Epidermal melanocyte (primary cell): Measurements from ENCODE around the gene ANXA10.
"Not testable (repeated sequence)": the region's sequence is repeated elsewhere in the genome, so short reads cannot be mapped to it uniquely, and the experiment has no call there.

ENCODE experiments used
- DNase-seq: peaks from one replicate; pipeline ENCODE4 v3.0.0; 2011; ENCODE audit warnings: low spot score; ENCODE audit not compliant: insufficient read length

The ANXA10 gene

DNA sequence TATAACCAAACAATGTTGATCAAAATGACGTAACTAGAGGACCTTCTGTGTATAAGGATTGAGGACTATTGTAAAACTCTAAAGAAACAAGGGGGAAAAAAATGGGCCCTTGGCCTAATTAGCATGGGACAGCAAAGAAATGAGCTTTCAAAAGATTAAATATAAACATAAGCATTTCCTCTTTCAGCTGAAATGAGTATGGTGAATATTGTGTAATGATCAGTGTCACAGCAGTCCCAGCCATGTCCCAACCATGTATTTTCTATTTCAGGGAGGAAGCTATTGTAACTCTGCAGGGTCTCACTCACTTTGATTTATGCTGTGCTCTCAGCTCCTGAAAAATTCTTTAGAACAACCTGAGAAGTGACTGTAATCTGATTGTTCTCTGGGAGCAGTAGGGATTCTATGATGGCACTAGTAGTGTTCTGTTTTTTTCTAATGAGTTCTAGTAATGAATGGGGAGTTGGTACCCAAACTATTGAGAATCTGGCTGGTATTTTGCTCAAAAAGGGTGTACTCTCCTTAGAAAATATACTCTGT is 25.8 kb downstream of the ANXA10 start:
- DNase-seq: no peak

DNA sequence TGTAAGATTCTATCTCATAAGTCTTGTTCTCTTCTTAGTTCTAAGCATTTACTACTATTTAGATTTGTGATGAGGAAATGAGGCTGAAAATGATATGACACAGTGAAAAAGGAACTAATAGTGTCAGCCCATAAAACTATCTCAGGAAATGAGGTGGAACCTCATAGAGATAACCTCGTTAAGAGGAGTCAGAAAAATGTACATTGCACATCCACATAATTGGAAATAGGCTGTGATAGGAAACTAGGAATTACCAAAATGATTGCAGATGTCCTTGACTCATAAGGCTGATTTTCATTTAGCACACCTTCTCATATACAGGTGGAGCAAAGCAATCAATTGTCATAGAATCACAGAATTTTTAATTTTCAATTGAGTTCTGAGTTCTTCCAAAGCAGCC is 26.8 kb downstream of the ANXA10 start:
- no peak for DNase-seq

DNA sequence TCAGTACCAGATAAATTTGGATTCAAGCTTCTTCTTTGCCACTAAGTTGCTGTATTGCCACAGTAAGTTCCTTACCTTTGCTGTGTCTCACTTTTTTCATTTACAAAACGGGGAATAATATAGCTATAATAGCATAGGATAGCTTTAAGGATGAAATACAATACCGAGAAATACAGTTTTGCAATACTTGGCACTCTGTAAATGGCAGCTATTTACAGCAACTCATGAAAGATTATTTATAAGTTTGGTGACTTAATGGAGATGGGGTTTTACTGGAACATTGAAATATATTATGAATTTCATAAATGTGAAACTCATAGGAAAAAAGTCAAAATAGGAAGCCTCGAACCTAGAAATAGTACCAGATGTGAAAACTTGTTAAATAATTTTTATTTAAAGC is 27.6 kb downstream of the ANXA10 start:
- DNase-seq: no peak

DNA sequence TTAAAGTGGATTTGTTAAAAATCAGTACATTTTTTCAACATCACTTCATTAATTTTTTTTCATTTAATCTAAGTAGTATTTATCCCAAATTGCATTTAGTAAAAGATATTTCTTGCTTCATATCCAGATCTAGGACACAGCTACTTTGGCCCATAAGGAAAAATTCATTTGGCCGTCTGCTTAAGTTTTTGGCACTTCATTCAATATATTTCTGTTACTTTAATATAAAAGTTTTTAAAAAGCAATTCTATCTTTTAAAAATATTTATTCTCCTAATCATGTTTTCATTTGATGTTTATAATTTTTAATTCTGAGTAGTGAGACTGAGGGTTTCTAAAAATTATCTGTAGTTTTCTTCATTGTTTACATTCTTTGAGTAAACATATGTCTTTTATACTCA is 28.5 kb downstream of the ANXA10 start:
- no peak for DNase-seq

DNA sequence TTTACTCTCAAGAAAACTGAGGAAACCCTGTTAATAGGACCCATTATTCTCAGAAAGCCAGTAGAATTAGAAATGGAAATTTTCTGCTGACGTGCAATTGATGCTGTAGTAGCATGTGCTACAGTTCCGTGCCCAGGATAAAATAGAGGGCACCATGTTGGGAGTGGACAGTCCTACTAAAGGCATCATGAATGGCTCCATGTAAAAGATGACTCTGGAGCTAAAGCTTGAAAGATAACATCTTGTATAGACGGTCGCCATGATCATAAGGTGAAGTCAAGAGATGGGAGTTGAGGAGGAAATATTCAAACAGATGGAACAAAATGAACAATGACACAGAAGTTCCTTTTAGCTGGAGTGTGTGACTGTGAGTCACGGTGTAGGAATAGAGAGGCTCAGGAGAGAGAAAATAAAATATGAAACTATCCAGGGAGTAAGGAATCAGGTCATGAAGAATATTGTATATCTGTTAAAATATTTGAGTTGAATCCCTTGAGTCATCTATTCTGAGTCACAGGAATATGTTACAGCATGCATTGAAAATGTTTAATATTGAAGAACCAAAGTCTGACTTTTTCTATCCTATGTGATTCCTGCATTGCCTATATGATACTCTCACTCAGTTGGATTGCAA is 31.8 kb downstream of the ANXA10 start:
- no peak for DNase-seq

DNA sequence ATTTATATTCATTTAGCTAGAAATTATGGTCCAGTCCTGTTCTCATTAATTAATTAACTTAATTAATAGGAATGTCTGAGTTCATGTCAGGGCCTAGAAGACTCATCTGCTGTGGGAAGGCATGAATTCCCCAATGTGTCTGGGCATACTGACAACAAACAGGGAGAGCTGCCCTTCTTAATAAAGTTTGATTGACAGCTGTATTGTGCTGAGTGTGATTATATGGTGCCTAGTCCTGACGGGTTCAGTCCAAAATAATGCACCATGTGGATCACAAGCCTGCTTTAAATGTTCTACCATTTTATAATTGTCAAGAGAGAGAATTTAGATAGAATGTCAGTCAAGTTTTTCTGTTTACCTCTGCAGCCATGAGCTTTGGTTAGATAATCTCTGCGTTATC is 34.6 kb downstream of the ANXA10 start:
- DNase-seq: no peak

DNA sequence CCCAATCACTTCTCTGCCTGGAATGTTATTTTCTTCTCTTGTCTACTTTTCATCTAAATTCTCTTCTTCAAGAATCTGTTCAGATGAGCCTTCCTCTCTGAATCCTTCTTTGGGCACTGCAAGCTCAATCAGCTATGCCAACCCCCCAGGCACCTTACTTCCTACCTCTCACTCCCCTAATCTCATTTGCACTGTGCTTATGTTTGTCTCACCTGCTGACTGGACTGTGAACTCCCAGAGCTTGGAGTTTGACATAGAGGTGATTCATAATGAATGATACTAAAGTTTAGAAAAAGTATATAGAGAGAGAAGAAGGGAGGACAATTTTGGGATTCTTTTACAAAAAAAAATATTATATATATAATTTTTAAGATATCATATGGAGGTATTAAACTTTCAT is 36.3 kb downstream of the ANXA10 start:
- DNase-seq: no peak

DNA sequence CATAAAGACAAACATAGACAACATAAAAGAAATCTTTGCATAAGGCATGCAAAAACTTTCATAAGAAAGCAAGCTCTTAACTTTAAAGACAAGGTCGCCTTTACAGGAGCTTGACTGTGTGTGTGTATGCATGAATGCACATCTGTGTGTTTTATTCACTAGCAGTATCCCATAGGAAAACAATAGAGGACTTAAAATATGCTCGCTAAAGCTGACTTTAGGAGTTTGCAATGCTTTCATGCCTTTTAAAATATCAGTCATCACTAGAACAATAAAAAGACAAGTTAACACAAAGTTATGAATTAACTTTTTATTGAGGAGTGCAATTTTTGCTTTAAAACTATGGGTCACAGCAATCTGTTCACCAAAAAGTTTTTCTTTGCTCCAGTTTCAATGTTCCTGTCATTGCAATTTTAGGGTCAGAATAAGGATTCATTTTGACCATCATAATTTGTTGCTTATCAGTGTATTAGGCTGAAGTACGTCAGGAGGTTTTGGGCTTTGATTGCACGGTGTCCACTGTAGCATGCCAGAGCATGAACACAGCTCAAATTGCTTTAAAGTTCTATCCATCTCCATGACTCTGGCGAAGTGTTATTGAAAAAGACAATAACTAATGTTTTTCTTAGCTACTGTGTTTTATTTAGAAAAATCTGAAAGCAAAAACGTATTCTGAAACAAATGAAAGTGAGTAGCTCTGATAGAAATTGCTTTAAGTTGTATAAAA is 36.9 kb downstream of the ANXA10 start:
- no peak for DNase-seq

DNA sequence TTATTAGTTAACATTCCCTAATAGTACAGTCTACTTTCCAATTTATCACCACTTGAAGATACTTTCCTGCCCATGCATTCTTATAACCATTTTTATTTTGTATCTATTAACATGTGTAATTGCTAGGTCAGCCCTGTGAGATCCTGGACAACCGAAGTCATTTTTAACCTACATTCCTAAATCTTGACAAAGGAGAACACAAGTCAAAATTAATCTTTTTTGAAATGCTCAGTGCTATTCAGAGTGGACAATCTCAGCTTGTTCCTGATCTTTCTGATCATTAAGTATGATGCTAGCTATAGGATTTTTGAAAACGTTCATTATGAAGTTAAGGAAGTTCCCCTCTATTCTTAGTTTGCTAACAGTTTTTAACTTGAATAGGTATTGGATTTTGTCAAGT is 37.5 kb downstream of the ANXA10 start:
- DNase-seq: no peak

DNA sequence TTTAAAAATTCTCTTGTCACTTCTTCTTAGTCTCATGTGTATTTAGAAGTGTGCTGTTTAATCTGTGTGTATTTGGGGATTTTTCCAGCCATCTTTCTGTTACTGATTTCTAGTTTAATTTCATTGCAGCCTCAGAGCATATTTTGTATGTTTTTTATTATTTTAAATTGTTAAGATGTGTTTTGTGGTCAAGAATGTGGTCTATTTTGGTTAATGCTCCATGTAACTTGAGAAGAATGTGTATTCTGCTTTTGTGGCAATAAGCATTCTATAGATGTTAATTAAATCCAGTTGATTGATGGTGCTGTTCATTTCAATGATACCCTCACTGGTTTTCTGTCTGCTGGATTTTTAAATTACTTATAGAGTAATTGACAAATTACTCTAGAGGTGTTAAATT is 38.9 kb downstream of the ANXA10 start:
- DNase-seq: no peak

DNA sequence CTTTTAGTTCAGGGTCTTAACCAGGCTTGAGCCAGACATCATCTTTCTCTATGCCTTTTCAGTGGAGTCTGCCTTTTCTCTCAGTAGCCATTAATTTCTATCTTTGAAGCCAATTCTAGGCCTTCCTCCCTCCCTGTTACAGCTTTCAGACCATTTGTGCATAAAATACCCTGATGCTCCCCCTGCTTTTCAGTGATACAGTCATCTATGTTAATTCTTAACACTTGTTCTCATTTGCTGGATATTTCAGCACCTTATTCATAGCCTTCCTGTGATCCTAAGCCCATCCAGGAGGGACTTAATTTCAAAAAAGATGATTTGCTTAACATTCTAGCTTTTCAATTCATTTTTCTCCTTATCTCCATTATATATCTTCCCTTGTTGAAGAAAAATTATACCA is 42.3 kb downstream of the ANXA10 start:
- no peak for DNase-seq

DNA sequence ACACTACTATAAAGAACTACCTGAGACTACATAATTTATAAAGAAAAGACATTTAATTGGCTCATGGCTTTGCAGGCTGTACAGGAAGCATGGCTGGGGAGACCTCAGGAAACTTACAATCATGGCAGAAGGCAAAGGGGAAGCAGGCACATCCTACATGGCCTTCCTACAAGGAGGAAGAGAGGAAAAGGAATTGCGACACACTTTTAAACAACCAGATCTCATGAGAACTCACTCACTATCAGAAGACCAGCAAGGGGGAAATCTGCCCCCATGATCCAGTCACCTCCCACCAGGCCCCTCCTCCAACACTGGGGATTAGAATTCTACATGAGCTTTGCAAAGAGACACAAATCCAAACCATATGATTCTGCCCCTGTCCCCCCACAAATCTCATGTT is 43.5 kb downstream of the ANXA10 start:
- not testable (repeated sequence) for DNase-seq

DNA sequence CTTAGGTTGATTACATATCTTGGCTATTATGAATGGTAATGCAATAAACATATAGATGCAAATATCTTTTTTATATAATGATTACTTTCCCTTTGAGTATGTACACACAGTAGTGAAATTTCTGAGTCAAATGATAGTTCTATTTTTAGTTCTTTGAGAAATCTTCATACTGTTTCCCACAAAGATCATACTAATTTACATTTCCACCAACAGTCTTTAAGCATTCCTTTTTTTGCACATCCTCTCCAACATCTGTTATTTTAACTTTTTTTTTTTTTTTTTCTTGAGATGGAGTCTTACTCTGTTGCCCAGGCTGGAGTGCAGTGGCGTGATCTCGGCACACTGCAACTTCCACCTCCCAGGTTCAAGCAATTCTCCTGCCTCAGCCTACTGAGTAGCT is 45.4 kb downstream of the ANXA10 start:
- DNase-seq: not testable (repeated sequence)

DNA sequence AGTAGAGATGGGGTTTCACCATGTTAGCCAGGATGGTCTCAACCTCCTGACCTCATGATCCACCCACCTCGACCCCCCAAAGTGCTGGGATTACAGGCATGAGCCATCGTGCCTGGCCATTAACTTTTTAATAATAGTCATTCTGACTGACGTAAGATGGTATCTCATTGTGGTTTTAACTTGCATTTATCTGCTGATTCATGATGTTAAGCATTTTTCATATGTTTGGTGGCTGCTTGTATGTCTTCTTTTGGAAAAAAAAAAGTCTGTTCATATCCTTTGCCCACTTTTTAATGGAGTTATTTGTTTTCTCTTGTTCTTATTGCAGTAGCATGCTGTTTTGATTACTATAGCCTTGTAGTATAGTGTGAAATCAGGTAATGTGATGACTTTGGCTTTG is 45.8 kb downstream of the ANXA10 start:
- no peak for DNase-seq

DNA sequence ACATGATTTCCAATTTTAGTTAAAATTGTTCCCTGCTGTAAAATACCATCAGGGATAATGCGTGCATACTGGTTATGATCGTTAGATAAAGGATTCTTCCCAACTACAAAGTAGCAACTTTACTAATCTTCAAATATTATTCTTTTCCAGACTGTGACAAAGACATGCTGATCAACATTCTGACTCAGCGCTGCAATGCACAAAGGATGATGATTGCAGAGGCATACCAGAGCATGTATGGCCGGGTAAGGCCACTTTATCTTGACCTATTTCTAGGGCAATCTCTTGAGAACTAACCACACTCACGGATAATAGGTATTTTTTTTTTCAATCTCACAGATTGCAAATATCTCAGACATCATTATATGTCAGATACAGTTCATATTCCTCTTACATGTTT is 47.0 kb downstream of the ANXA10 start:
- no peak for DNase-seq

DNA sequence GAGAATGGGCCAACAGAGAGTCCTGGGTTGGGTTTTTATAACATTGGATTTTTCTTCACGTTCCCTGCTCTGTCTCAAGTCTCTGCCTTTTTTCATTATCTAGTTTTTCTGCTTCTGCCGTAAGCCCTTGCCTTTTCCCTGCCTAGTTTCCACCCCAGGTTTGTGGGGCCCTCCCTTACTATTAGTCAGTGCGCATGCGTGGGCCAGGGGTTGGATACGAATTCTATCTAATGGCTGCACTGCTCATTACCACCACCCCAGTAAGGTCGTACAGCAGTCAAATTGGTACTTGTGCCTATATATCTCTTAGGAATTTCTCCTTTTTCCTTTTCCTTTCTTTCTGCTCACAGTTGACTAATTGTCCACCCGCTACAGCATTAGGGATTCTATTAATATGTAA is 49.4 kb downstream of the ANXA10 start:
- DNase-seq: no peak

DNA sequence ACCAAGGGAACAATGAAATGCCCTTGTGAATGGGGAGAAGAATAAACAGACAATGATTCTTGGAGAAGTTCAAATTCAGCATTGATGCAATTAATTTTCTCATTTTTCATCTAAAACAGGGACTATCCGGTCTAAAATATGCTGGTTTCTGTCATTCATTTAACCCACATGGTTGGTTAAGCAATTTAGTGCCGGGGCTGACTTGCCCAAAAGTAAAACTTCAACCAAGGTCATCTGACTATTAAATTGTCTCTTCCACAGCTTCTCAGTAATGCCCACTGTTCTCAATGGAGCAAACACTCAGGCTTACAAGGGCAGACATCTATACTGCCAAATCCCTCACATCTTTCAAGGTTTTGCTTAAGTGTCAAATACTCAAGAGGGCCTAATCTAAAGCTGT is 51.3 kb downstream of the ANXA10 start:
- DNase-seq: no peak

DNA sequence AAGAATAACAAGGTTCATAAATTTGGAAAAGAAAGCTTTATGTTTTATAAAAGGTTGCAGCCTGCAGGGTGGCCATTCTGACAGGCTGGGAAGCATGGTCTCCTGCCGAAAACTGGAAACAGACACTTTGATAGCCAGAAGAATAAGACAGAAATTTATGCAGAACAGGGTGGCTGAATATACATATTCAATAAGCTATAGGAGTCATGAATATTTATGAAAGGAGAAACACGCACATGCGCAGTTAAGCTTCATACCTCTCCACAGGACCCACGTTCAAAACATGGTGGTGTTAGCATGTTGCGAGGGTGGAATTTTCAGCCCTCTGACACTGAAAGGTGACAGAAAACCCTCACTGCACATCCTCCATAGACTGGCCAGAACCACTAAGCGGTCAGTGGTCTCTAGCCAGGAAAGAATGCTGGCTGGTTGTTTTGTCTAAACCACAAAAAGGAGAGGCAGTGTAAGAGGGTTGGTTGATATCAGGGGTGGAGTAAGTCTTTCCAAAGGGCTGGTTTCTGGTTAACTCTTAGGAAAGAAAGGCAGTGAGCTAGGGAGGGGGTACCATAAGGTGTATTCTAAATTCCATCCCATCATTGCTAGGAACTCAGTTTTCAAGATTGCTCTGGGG is 58.2 kb downstream of the ANXA10 start:
- DNase-seq: no peak

DNA sequence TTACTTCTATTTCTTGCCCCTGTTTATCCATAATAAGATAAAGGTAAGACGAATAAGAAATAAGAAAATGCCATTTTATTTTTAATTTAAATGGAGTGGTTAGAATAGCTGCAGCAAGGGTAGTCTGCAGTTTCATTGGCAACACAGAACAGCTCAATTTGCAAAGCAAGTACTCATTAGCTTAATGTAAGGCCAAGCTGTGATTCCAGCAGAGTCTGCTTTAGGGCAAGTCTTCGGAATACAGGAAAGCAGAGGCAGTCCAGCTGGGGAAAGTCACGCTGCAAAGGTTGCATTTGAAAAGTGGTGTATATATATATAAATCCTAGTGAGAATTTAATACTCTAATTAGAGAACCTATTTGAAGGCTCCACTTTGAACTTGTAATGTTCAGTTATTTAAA is 59.0 kb downstream of the ANXA10 start:
- no peak for DNase-seq

DNA sequence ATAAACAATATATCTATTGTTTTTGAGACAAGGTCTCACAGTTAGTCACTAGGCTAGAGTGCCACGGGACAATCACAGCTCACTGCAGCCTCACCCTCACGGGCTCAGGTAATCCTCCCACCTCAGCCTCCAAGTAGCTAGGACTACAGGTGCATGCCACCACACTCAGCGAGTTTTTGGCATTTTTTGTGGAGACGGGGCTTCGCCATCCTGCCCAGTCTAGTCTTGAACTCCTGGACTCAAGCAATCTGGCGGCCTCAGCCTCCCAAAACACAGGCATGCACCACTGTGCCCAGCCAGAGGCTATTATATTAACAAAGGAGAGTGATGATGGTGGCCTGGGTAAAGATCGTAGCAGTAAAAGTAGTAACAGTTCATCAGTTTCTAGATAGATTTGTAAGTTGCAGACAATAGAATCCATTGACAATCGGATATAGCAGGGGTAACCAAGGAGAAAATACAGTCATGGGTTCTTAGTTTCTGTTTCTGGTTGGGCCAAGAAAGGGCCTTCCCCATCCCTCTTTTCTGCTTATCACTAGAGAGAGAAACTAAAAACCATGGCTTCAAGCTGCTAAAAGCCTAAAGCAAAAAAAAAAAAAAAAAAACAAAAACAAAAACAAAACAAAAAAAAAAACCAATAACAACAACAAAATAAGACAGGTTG is 60.6 kb downstream of the ANXA10 start:
- no peak for DNase-seq

DNA sequence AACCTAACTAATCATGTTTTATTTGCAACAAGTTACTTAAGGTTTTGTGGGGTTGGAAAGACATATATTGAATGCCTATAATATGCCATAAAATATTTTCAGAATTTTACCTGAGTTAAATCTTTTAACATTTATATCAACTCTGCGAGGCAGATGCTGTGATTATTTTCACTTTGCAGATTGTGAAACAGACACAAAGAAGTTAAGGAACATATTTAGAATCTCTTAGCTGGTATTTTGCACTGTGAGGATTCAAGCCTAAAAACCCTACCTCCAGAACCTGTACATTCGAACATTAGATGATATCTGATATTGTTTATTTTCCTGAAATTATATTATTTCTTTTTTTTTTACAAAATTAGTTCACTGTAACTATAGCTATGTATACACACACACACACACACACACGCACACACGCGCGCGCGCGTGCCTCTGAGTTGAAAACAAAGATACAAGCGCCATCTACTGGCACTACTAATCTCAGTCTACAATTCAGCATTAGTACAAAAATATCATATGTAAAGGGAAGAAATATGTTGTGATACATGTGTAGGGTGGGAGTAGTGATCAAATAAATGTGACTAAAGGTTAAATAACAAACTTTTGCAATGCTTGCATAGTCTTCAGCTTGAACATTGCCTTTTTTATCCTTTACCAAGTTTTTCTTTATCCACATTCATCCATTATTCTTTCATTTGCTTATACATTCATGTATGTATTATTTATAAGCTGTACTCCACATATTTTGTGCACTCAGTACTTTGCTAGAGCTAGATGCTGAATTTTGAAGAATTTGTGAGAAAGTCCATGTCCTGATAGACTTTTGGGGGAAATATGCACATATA is 61.5 kb downstream of the ANXA10 start:
- DNase-seq: no peak
